SIG-M5 treated with dmso at 0.1 percent for 504 hours (cell line): ENCODE results near the gene CIAO3.

Source experiments
- DNase-seq: peaks from one replicate; lab custom pipeline; 2025; ENCODE audit not compliant: unreplicated experiment; lab: John Stamatoyannopoulos, UW

CIAO3 gene

DNA sequence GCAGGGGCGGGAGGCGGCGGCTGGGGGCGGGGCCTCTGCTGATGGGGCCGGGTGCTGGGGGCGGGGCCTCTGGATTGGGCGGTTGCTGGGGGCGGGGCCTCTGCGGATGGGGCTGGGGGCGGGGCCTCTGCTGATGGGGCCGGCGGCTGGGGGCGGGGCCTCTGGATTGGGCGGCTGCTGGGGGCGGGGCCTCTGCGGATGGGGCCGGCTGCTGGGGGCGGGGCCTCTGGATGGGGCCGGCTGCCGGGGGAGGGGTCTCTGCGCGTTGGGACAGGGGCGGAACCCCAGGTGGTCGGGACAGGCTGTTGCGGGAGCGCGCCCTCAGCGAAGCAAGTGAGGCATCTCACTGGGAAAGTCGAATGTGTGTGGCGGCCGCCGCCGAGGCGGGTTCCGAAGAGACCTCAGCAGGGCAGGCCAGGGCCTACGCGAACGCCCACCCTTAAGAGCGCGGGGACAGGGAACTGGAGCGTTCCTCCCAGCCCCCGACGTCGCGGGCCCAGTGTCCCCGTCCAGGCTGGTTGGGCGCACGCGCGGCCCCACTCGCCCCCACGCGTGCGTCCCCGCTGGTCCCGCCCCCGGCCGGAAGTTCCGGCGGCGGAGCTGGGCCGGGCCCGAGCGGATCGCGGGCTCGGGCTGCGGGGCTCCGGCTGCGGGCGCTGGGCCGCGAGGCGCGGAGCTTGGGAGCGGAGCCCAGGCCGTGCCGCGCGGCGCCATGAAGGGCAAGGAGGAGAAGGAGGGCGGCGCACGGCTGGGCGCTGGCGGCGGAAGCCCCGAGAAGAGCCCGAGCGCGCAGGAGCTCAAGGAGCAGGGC is 60.8 kb downstream of the CIAO3 start, which contains the start of gene STUB1:
Gene STUB1, plus strand, starts transcription at position 597 of the 811 bp plus-strand sequence. Its CDS starts 116 bp downstream, at position 713.
- DNase-seq, result peak; percentile 83
